NCI-H2107 treated with DMSO at 0.1 percent for 48 hours (cell line): ENCODE measurements around the gene SPON1.

ENCODE experiments used
- DNase-seq: peaks from one replicate; lab custom pipeline; 2025; ENCODE audit not compliant: unreplicated experiment; lab: John Stamatoyannopoulos, UW

Gene SPON1

DNA sequence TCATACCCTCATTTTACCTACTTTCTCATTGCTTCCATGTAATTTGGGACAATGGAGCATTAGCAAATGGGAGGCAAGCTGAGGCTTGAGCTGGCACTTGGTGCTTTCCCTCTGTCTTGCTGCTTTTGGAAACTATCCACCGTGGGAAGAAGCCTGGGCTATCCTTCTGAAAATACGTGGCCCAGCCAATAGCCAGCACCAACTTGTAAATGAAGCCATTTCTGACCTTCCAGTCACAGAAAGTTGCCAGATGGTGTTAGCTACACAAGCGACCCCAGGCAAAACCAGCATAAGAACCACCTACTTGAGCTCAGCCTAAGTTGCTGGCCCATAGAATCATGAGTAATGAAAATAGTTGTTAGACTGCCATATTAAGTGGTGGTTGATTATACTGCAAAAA is 18.5 kb upstream of the SPON1 start:
- no peak for DNase-seq

DNA sequence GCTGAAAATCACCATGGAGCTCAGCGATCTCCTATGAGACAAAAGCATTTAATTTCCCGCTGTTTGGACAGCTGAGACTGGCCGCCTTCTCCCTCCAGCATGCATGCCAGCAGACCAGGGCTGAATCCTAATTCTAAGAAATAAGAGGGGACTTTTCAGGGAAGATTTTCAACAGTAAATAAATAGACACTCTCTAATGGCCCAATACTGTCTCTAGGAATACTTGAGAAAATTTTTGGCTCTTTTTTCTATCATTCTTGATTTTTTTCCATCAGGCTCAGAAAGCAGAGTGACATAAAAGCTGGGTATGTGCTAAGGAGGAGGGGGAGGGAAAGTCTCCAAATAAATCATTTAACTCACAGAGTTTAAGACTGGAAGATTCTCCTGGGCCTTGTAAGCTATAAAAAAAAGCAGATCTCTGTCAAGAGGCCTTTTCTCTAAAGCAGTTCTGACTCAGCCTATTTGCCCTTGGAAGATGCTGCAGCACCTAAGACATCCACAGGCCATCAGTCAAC is 17.6 kb upstream of the SPON1 start:
- no peak for DNase-seq

DNA sequence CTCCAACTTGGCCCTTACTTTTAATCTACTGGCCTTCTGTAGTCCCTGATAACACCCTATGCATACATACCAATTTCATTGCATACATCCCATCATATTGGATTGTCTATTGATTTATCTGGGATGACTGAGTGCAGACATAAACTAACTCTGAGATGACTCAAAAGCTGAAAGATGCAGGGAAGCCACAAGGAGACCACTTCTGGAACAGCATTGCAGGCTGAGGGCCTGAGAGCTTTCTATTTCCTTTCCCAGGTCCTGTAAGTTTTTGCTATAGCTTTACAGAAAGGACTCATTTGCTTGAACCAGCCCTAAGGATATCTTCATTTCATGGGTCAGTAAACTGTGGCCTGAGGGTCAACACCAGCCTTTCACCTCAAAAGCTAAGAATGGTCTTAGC is 15.1 kb upstream of the SPON1 start:
- DNase-seq, result no peak

DNA sequence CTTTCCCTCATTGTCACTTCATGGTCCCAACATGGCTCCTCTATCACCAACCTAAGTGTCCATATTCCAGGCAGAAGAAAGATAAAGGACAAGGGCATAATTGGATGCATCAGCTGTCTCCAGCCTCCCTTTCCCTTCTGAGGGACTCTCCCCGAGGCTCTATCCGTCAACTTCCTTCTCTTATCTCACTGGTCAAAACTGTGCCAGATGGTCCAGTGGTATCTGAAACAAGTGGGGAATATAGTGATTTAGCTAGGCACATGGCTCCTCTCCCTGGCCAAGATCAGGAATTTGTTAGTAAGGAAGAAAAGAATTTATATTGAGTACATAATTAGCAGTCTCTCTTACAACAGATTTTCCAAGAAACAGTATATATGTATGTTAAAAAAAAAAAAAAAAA is 12.6 kb upstream of the SPON1 start:
- no peak for DNase-seq

DNA sequence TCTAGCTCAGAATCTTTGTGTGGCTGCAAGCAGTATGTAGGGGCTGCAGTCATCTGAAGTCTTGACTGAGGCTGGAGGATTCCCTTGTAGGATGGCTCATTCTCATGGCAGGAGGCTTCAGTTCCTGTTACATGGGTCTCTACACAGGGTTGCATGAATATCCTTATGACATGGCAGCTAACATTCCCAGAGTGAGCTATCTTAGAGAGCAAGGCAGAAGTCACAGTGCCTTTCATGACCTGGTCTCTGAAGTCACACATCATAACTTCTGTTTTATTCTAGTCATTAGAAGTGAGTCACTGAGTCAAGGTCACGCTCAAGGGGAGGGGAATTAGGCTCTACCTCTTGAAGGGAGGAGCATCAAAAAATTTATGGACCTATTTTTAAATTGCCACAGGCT is 10.3 kb upstream of the SPON1 start:
- no peak for DNase-seq

DNA sequence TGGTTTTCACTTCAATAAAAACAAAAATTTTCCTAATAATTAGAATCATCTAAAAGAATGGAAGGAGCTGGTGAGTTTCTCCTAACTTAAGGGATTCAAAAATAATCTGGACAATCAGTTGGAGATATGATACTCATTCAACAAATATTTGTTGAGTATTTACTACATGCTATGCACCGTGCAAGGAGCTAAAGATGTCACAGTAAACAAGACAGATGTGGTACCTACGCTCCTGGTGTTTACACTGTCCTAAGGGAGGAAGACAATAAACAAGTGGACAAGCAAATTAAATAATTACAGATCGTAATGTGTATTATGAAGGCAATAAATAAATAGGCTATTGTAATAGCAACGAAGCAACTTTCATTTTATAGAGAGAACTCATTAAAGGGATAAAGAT is 9.9 kb upstream of the SPON1 start:
- no peak for DNase-seq

DNA sequence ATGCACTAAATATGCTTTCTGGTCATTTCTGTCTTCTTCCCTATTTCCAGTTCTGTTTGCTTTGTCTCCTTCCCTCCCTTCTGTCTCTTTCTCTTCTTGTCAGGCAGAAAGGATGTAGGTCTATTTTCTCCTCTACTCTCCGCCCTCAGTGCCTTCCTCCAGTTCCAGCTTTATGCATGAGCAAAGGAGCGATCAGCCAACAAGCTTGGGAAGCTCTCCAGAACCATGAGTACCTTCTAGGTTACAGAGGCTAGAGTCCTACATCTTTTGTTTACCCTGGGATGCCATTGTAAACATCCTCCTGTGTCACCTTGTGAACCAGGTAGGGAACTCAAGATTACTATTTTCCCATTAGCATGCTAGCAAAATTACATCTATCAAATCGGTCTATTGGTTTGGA is 7.9 kb upstream of the SPON1 start:
- peak; percentile 28 for DNase-seq

DNA sequence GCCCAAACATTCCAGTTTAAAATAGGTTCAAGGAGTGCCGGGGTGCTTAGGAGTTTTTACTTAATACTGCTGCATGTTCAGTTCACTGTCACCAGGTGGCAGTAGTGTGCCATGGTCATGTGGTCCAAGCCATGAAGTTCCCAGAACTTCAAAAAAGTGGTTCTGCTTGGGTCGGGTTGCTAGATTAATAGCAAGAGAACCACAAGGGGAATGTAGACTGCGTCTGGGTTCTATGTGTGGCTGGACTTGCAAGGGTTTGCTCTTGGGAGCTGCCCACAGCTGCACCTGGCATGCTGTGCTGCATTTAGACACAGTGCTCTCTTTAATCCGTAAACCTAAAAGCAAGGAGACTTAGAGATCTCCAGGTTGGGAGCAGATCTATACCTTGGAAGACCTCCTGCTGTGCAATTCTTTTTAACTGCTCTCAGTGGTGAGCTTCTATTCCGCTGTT is 6.5 kb upstream of the SPON1 start:
- DNase-seq, result peak; percentile 17

DNA sequence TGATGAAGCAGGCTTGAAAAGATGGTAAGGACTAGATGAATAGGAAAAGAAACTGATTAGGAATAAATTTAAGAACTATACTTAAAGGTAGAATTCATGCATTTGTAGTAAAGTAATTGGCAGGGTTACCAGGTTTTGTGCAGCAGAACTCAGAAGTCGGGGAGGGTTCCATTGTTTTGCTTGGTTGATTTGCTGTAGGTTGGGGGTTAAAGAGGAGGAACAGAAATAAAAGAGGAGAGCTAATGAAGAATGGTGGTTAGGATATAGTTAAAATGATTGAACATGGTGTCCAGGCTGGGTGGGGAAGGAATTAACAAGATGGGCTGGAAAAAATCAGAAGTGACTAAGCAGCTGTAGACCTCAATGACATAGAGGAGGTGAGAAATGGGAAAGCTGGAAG is 5.5 kb upstream of the SPON1 start:
- no peak for DNase-seq

DNA sequence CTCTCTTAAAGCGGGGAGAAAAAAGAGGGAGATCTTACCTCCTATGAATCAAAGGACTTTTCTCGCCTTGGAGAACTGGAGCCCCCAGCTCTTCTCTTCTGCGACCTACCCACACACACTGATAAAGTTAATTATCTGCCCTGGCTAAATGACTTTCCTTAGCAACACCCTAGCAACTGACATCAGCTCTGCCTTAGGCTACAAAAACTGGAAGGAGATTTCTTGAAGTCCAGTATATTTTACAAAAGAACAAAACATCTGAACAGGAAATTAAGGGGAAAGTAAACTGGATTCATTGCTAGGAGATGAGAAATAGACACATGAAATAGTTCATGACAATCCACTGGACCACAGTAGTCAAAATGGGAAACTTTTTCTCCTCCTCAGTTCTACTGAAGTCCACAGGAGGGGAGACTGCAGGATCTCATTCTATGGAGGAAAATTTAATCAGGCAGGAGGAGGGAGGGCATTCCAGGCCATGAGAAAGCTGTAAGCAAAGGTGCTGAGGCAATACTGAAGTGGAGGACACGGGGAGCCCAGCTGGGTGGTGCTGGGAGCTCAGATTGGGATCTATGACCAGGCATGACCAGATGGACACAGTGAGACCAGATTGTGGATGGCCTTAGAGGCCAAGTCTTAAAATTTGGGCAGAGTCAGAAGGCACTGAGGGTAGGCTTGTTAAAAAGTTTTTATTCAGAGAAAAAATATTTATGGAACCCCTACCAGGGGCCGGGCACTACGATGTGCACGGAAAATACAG is 3.7 kb upstream of the SPON1 start:
- no peak for DNase-seq

DNA sequence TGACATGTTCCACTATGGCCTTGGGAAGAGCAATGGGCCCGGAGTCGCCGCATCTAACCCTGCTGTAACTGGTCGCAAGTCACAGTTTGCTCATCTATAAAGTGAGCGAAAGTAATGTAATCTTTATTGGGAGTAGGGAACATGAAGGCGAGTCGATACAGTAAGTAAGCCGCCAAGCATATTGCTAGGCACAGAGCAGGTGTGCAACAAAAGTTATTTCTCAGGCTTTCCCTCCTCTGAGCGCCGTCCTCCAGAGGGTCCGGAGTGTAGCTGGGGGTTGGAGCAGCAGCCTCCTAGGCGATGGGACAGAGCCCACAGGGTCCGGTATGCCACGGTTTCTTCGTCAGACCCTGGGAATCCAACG is 343 bp upstream of the SPON1 start:
- DNase-seq, result no peak

DNA sequence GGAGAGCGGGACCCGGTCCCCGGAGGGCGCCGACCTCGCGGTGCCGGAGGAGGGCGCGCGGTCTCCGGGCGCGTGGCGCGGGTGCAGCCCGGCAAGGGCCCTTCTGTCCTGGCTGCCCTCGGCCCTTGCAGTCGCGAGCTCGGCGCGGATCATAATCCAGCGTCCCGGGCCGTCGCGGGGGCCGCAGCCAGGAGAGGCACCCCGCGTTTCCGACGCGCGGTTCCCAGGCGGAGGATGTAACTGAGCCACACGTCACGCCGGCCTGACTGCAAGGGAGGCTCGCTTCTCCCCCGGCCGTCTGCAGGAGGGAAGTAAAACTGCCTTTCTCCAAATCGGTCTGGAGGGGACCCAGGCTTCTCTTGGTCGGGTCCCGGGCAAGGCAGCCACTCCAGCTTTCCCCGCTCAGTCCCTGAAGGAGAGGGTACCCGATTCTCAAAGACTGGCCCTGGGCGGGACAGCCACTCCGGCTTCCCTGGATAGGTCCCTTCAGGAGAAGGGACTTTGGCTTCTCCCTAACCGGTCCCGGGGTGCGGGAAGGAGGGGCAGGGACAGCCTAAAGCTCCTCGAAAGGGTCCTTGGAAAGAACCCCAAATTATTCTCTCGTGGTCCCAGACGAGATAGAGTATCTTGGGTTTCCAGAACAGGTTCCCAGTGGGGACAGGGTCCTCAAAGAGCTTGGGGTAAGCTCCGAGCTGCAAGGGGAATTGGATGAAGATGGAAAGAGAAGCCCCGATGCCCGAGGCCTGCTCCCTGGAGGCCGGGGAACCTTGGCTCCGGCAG is 836 bp downstream of the SPON1 start:
- no peak for DNase-seq

DNA sequence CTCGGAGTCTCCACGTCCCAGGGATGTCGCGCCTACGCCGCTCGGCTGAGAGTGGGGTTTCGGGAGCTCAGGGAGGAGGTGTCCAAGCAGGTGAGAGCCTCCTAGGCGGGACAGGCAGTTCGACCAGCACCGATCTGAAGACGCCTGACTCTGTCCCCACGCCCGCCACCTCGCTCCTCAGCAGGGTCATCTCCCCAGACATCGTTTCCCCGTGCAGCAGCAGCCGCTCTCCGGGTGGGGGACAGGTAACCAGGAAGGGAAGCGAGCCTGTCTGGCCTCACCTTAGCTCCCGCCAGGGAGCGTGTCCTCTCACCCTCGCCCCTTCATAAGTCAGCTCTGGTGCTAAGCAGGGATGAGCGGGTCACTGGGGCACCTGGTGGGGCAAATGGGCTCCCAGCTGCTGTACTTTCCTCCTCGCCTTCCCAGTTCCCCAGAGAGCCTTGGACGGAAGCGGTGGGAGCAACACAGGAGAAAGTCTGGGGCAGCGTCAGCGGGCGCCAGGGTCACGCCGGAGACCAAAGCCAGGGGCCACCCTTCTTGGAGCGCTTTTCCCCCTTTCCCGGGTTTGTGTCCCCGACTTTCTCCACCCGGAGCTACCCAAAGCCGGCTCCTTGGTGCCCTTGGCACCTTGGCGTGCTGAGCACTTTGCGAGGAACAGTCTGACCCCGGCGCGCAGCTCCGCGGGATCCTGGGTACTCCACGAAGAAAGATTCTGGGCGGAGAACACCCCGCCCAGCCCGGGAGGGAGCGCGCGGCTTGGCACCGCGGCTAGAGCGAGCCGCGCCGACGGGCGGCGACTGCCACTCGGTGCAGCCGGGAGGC is 1.6 kb downstream of the SPON1 start:
- DNase-seq, result no peak

DNA sequence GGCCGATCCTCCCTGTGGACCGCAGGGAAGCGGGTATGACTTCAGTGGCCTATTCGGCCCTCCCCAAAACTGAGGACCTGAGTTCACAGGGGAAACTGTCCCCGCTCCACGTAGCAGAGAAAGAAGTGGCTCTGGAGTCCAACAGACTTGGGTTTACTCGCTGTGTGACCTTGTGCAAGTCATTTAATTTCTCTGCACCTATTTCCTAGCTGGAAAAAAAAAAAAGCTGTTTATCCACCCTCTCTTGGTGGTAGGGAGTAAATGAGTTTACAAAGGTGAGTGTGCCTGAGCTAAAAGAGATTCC is 2.2 kb downstream of the SPON1 start:
- DNase-seq, result no peak

DNA sequence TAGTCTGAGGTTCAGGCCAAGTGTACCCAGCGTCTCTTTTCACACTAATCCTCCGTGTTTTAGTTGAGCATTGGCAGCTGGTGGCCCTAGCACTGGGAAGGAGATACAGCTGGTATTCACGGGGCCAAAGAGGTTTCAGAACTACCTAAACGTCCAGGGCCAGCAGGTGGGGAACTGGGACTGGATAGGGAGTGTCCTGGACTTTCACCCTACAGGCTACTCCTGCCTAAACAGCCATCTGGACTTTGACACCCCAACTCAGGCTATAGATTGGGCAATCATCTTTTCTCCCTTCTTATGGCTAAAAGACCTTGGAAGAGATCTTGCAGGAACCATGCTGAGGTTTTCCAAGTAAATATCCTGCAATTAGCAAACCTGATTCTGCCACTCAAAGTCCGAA is 2.8 kb downstream of the SPON1 start:
- no peak for DNase-seq

DNA sequence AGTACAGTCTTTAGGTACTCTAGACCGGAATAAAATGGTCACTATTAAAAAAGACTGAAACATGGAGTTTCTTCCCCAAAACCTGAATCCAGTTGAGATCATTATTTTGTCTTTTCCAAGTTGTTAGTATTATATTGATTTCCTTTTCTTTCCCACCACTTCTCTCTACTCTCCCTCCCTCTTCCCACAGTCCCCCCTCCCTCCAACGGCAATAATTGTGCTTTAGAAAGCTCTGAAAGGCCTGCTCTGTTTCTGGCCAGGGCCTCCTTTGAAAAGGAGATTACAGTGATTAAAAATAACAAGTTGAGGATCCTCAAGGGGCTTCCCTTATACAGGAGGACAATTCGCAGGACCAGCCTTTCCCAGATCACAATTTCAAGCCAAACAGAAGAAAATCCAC is 3.5 kb downstream of the SPON1 start:
- no peak for DNase-seq

DNA sequence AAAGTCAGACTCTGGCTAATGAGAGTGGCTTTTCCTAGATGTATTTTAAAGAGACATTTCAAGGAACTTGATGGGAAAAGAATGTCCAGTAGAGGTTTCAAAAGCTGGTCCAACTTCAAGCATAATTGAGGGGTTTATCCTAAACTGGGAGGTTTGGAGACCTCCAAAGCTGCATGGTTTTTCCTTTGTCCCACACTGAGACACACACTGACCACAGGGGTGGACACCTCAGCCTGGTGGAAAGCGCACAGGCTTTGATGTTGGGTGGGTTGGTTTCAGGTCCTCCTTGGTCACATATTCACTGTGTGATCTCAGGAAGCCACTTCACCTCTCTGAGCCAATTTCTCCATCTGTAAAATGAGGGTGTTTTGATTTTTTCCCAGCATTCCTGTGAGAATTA is 4.0 kb downstream of the SPON1 start:
- DNase-seq, result no peak

DNA sequence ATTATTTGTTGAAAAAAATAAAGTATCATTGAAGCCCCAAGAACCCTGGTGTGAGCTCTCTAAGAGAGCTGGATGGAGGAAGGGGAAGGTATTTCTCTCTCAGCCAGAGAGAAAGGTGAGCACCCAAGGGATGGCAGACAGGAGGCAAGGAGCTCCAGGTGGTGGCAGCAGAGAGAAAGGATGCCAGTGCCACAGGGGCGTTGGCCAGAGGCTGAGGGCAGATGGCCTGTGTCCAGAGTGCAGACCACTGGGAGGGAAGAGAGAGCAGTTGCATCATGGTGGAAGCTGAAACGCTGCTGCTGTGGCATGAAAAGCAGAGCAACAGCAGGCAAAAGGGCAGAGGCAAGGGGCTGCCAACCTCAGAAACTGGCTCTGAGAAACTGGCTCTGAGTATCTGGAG is 8.5 kb downstream of the SPON1 start:
- DNase-seq, result no peak

DNA sequence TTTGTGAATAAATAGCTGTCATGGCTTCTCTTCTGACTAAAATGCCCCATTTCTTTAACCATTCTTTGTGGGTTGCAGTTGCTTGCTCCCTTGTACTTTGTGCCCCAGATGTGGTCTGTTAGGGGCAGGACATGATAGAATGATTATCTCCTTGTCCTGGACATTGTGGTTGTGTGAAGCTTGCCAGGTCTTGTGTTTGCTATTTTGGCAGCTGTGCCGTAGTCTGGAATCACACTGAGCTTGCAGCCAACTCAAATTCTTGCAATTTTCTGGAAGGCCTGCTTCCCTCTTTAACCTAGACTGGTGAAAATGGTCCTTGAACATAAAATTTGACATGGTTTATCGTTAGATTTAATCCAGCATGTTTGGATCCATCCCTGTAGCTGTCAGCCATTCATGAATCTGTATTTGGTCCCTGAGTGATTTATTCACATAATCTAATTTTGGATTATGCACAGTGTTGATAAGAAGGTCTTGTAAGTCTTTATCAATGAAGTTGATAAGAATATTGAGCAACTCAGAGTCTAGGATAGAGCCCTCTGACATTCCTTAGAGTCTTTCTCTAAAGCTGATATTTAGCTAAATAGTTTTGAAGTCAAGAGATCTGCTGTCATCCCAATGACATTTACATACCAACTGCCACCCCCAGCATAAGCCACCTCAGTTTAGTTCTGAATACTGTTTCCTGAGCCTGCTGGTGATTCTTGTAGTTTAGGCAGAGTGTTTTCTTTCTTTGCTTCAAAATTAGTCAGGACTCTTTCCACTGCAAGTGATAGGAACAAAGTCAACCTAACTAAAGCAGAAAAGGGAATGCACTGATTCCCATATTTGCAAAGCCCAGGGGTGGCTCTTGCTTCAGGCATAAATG is 9.8 kb downstream of the SPON1 start:
- DNase-seq, result no peak

DNA sequence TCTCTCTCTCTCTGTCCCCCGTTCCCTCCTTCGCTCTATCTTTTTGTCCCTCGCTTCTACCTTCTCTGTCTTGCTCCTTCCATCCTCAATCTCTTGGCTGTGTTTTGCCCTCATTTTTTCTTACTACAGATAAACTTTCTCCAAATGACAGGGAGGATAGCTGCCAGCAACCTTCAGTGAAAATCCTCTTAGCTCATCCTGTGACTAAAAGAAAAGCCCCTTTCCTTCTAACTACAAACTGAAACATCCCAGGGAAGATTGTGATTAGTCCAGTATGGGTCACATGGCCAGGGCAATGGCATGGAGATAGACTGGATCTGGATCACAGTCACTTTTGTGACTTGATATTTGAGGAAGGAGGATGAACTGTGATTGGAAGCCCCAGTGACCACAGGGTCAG is 10.4 kb downstream of the SPON1 start:
- DNase-seq, result no peak

DNA sequence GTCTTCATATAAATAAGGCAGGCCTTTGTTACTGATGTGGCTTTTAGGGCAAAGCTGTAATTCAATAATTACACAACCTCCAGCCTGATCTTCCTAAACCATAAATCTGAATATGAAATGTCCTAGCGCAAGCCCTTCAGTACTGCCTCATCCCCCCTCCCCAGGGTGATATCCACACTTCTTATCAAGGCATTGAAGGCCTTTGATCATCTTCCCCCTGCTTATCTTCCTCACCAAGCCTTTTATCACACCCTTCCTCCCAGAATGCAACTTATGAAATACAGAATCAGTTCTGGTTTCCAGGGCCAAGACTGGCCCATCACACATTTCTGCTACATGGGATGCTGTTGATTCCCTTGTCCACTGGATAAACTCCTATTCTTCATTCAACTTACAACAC is 12.1 kb downstream of the SPON1 start:
- DNase-seq, result no peak
